ENCODE data around the gene EXOC2. TPM values are rescaled to one million over a fixed set of nuclear protein-coding genes. Genes with fewer than 3 reads are reported as not detected.
"Not testable (repeated sequence)": the region's sequence is repeated elsewhere in the genome, so short reads cannot be mapped to it uniquely, and the experiment has no call there.

EXOC2 gene
- total and polyA plus RNA-seq, 2 donors, result 12.1 to 22.1 TPM

GRCh38 chr6:613981-614380 lies 79.0 kb downstream of the EXOC2 start:
- Histone ChIP-seq H3K36me3 (ENCODE audit: control insufficient read depth in 2 of 2, insufficient read depth in 2 of 2, low read length in 1 of 2) (peaks cover 6 to 12% of the 10 kb centered on the region in 2 donors), H3K9me3 (ENCODE audit: control insufficient read depth in 2 of 2, insufficient read depth in 1 of 2, low read length in 1 of 2) (no peaks in the 10 kb centered on the region), H3K4me1 (ENCODE audit: control insufficient read depth in 2 of 2, insufficient read depth in 2 of 2, low read length in 2 of 2) (no peaks in the 10 kb centered on the region), H3K4me3 (ENCODE audit: low read length in 2 of 2) (no peak overlapping the region), H3K27ac (ENCODE audit: low read depth in 1 of 2, low read length in 1 of 2) (no peak overlapping the region), H3K27me3 (ENCODE audit: control insufficient read depth in 2 of 2, insufficient read depth in 1 of 2, low read length in 1 of 2) (no peaks in the 10 kb centered on the region)
- 96% methylated on average over 7 of the region's 7 CpGs for WGBS
- DNase-seq (ENCODE audit: low read depth in 6 of 9, low spot score in 9 of 9), result no peak

- no peak for DNase-seq (ENCODE audit: low read depth in 6 of 9, low spot score in 9 of 9)
- Histone ChIP-seq H3K4me1 (ENCODE audit: control insufficient read depth in 2 of 2, insufficient read depth in 2 of 2, low read length in 2 of 2) (no peaks in the 10 kb centered on the region), H3K4me3 (ENCODE audit: low read length in 2 of 2) (no peak overlapping the region), H3K27ac (ENCODE audit: low read depth in 1 of 2, low read length in 1 of 2) (no peak overlapping the region), H3K9me3 (ENCODE audit: control insufficient read depth in 2 of 2, insufficient read depth in 1 of 2, low read length in 1 of 2) (no peaks in the 10 kb centered on the region), H3K36me3 (ENCODE audit: control insufficient read depth in 2 of 2, insufficient read depth in 2 of 2, low read length in 1 of 2) (peaks cover 7 to 9% of the 10 kb centered on the region in 2 donors), H3K27me3 (ENCODE audit: control insufficient read depth in 2 of 2, insufficient read depth in 1 of 2, low read length in 1 of 2) (no peaks in the 10 kb centered on the region)
- WGBS, result 75% methylated on average over 4 of the region's 4 CpGs
Observed at GRCh38 chr6:611928-612327, 81.0 kb downstream of the EXOC2 start.

- DNase-seq (ENCODE audit: low read depth in 6 of 9, low spot score in 9 of 9), result no peak
- no peaks in the 10 kb centered on the region for H3K27me3 ChIP-seq (ENCODE audit: control insufficient read depth in 2 of 2, insufficient read depth in 1 of 2, low read length in 1 of 2)
- no peak overlapping the region for H3K27ac ChIP-seq (ENCODE audit: low read depth in 1 of 2, low read length in 1 of 2)
- no peaks in the 10 kb centered on the region for H3K9me3 ChIP-seq (ENCODE audit: control insufficient read depth in 2 of 2, insufficient read depth in 1 of 2, low read length in 1 of 2)
- peaks cover 7 to 12% of the 10 kb centered on the region in 2 donors for H3K36me3 ChIP-seq (ENCODE audit: control insufficient read depth in 2 of 2, insufficient read depth in 2 of 2, low read length in 1 of 2)
- no peaks in the 10 kb centered on the region for H3K4me1 ChIP-seq (ENCODE audit: control insufficient read depth in 2 of 2, insufficient read depth in 2 of 2, low read length in 2 of 2)
- 49% methylated on average over 2 of the region's 2 CpGs for WGBS
- no peak overlapping the region for H3K4me3 ChIP-seq (ENCODE audit: low read length in 2 of 2)
Observed at GRCh38 chr6:610882-611281, 82.1 kb downstream of the EXOC2 start.

GRCh38 chr6:609905-610304 lies 83.0 kb downstream of the EXOC2 start:
- Histone ChIP-seq H3K4me1 (ENCODE audit: control insufficient read depth in 2 of 2, insufficient read depth in 2 of 2, low read length in 2 of 2) (no peaks in the 10 kb centered on the region), H3K9me3 (ENCODE audit: control insufficient read depth in 2 of 2, insufficient read depth in 1 of 2, low read length in 1 of 2) (no peaks in the 10 kb centered on the region), H3K4me3 (ENCODE audit: low read length in 2 of 2) (no peak overlapping the region), H3K27ac (ENCODE audit: low read depth in 1 of 2, low read length in 1 of 2) (no peak overlapping the region), H3K36me3 (ENCODE audit: control insufficient read depth in 2 of 2, insufficient read depth in 2 of 2, low read length in 1 of 2) (peaks cover 3 to 12% of the 10 kb centered on the region in 2 donors), H3K27me3 (ENCODE audit: control insufficient read depth in 2 of 2, insufficient read depth in 1 of 2, low read length in 1 of 2) (no peaks in the 10 kb centered on the region)
- no peak for DNase-seq (ENCODE audit: low read depth in 6 of 9, low spot score in 9 of 9)
- over 99% methylated on average over 4 of the region's 4 CpGs for WGBS

- WGBS, result 96% methylated on average over 14 of the region's 14 CpGs
- no peaks in the 10 kb centered on the region for H3K4me1 ChIP-seq (ENCODE audit: control insufficient read depth in 2 of 2, insufficient read depth in 2 of 2, low read length in 2 of 2)
- H3K9me3 ChIP-seq (ENCODE audit: control insufficient read depth in 2 of 2, insufficient read depth in 1 of 2, low read length in 1 of 2), result no peaks in the 10 kb centered on the region
- H3K4me3 ChIP-seq (ENCODE audit: low read length in 2 of 2), result no peak overlapping the region
- DNase-seq (ENCODE audit: low read depth in 6 of 9, low spot score in 9 of 9), result no peak
- H3K27ac ChIP-seq (ENCODE audit: low read depth in 1 of 2, low read length in 1 of 2), result no peak overlapping the region
- H3K27me3 ChIP-seq (ENCODE audit: control insufficient read depth in 2 of 2, insufficient read depth in 1 of 2, low read length in 1 of 2), result no peaks in the 10 kb centered on the region
- peaks cover 3 to 12% of the 10 kb centered on the region in 2 donors for H3K36me3 ChIP-seq (ENCODE audit: control insufficient read depth in 2 of 2, insufficient read depth in 2 of 2, low read length in 1 of 2)
Observed at GRCh38 chr6:606829-607379, 86.0 kb downstream of the EXOC2 start.

- not testable (repeated sequence) for H3K4me3 ChIP-seq (ENCODE audit: low read length in 2 of 2); H3K9me3 ChIP-seq (ENCODE audit: control insufficient read depth in 2 of 2, insufficient read depth in 1 of 2, low read length in 1 of 2); H3K27ac ChIP-seq (ENCODE audit: low read depth in 1 of 2, low read length in 1 of 2); H3K27me3 ChIP-seq (ENCODE audit: control insufficient read depth in 2 of 2, insufficient read depth in 1 of 2, low read length in 1 of 2); H3K4me1 ChIP-seq (ENCODE audit: control insufficient read depth in 2 of 2, insufficient read depth in 2 of 2, low read length in 2 of 2); DNase-seq (ENCODE audit: low read depth in 6 of 9, low spot score in 9 of 9)
- WGBS, result 92% methylated on average over 5 of the region's 5 CpGs
- H3K36me3 ChIP-seq (ENCODE audit: control insufficient read depth in 2 of 2, insufficient read depth in 2 of 2, low read length in 1 of 2), result peaks cover 3 to 12% of the 10 kb centered on the region in 2 donors
Observed at GRCh38 chr6:605895-606294, 87.0 kb downstream of the EXOC2 start.

GRCh38 chr6:604579-604978 lies 88.4 kb downstream of the EXOC2 start:
- H3K9me3 ChIP-seq (ENCODE audit: control insufficient read depth in 2 of 2, insufficient read depth in 1 of 2, low read length in 1 of 2), result no peaks in the 10 kb centered on the region
- no peak for DNase-seq (ENCODE audit: low read depth in 6 of 9, low spot score in 9 of 9)
- H3K4me1 ChIP-seq (ENCODE audit: control insufficient read depth in 2 of 2, insufficient read depth in 2 of 2, low read length in 2 of 2), result no peaks in the 10 kb centered on the region
- H3K4me3 ChIP-seq (ENCODE audit: low read length in 2 of 2), result no peak overlapping the region
- WGBS, result 75% methylated on average over 15 of the region's 15 CpGs
- H3K27me3 ChIP-seq (ENCODE audit: control insufficient read depth in 2 of 2, insufficient read depth in 1 of 2, low read length in 1 of 2), result no peaks in the 10 kb centered on the region
- H3K36me3 ChIP-seq (ENCODE audit: control insufficient read depth in 2 of 2, insufficient read depth in 2 of 2, low read length in 1 of 2), result peaks cover 3 to 11% of the 10 kb centered on the region in 2 donors
- H3K27ac ChIP-seq (ENCODE audit: low read depth in 1 of 2, low read length in 1 of 2), result no peak overlapping the region

- DNase-seq (ENCODE audit: low read depth in 6 of 9, low spot score in 9 of 9), result no peak
- Histone ChIP-seq H3K4me3 (ENCODE audit: low read length in 2 of 2) (no peak overlapping the region), H3K27ac (ENCODE audit: low read depth in 1 of 2, low read length in 1 of 2) (no peak overlapping the region), H3K4me1 (ENCODE audit: control insufficient read depth in 2 of 2, insufficient read depth in 2 of 2, low read length in 2 of 2) (no peaks in the 10 kb centered on the region), H3K27me3 (ENCODE audit: control insufficient read depth in 2 of 2, insufficient read depth in 1 of 2, low read length in 1 of 2) (no peaks in the 10 kb centered on the region), H3K9me3 (ENCODE audit: control insufficient read depth in 2 of 2, insufficient read depth in 1 of 2, low read length in 1 of 2) (no peaks in the 10 kb centered on the region), H3K36me3 (ENCODE audit: control insufficient read depth in 2 of 2, insufficient read depth in 2 of 2, low read length in 1 of 2) (peaks cover 3 to 10% of the 10 kb centered on the region in 2 donors)
- 98% methylated on average over 6 of the region's 6 CpGs for WGBS
Observed at GRCh38 chr6:603265-603664, 89.7 kb downstream of the EXOC2 start.

GRCh38 chr6:599576-600448 lies 93.1 kb downstream of the EXOC2 start:
- H3K4me1 ChIP-seq (ENCODE audit: control insufficient read depth in 2 of 2, insufficient read depth in 2 of 2, low read length in 2 of 2), result no peaks in the 10 kb centered on the region
- no peaks in the 10 kb centered on the region for H3K27me3 ChIP-seq (ENCODE audit: control insufficient read depth in 2 of 2, insufficient read depth in 1 of 2, low read length in 1 of 2)
- H3K4me3 ChIP-seq (ENCODE audit: low read length in 2 of 2), result no peak overlapping the region
- no peak for DNase-seq (ENCODE audit: low read depth in 6 of 9, low spot score in 9 of 9)
- no peaks in the 10 kb centered on the region for H3K9me3 ChIP-seq (ENCODE audit: control insufficient read depth in 2 of 2, insufficient read depth in 1 of 2, low read length in 1 of 2)
- peaks cover 12 to 17% of the 10 kb centered on the region in 2 donors for H3K36me3 ChIP-seq (ENCODE audit: control insufficient read depth in 2 of 2, insufficient read depth in 2 of 2, low read length in 1 of 2)
- H3K27ac ChIP-seq (ENCODE audit: low read depth in 1 of 2, low read length in 1 of 2), result no peak overlapping the region
- 98% methylated on average over 7 of the region's 7 CpGs for WGBS

All from thymus (tissue), 11 donors.